NCI-H774 (cell line): ENCODE data around the gene ARID5B.

Experiments used
- DNase-seq: peaks from one replicate; lab custom pipeline; 2025; lab: John Stamatoyannopoulos, UW

The ARID5B gene

DNA sequence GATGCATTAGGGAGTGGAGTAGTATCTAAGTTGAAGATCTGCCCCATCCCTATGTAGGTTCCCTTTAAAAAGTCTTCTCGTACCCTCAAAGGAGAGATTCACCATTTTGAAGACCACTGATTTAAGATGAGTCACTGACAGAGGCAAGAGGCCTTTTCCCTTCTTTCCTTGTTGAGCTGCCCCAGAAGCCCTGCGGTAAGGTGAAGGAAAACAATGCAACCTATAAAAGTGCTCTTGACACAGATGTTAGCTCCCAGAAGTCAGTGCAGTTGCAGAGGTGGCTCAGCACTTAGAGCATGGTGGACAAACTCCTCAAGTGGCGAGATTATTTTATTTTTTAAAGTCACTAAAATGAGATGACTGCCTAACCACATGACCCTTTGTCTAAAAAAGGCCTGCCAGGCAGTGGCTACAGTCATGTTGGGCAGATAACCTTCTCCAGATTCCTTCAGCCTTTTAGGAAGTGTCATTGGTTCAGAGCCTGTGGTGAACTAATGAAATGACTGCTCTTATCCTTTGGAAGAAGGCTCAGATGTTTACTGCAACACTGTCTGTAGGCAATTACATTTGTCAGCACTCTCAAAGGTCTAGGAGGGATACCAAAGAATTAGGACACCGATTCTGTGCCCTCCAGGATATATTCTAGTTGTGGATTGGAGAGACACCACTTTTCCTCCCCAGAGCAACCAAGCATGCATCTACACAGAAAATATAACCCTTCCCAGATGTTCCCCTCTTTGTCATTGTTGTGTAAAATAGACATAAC lies 88.7 kb downstream of the ARID5B start:
- no peak for DNase-seq

DNA sequence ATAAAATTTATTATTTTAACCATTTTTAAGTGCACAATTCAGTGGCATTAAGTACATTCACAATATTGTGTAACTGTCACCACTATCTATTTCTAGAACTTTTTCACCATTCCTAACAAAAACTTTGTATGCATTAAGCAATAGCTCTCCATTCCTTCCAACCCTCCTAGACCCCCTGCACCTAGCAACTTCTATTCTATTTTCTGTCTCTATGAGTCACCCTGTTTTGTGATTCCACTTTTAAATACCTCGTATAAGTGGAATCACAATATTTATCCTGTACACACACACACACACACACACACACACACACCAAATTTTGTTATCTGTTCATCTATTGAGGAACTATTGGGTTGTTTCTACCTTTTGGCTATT lies 89.2 kb downstream of the ARID5B start:
- no peak for DNase-seq

DNA sequence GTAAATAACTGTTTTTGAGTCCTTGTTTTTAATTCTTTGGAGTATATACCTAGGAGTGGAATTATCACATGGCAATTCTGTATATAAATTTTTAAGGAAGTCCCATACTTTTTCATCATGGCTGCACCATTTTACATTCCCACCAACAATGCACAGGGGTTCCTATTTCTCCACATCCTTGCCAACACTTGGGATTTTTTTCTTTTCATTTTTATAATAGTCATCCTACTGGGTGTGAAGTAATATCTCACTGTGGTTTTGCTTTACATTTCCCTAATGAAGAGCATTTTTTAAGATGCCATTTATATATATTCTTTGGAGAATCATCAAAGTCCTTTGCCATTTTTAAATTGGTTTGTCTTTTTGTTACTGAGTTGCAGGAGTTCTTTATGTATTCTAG lies 89.7 kb downstream of the ARID5B start:
- DNase-seq, result no peak

DNA sequence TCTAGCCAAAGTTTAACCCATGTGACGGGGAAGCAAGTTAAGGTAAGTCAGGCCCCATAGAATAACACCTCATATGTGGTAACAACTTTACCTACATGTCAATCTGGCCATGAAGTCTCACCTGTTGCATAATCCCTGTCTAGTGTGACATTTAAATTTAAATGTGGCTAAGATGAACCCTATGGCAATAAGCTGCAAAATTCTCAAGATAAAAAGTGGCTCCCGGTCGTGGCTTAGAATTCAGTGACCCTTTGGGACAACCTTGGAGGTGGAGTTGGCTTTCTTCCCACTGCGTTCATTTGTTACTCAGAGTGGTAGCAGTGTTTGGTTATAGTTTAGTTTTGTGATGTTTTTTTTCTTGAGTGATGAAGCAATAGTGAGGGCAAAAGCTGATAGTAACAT lies 90.6 kb downstream of the ARID5B start:
- DNase-seq, result no peak

DNA sequence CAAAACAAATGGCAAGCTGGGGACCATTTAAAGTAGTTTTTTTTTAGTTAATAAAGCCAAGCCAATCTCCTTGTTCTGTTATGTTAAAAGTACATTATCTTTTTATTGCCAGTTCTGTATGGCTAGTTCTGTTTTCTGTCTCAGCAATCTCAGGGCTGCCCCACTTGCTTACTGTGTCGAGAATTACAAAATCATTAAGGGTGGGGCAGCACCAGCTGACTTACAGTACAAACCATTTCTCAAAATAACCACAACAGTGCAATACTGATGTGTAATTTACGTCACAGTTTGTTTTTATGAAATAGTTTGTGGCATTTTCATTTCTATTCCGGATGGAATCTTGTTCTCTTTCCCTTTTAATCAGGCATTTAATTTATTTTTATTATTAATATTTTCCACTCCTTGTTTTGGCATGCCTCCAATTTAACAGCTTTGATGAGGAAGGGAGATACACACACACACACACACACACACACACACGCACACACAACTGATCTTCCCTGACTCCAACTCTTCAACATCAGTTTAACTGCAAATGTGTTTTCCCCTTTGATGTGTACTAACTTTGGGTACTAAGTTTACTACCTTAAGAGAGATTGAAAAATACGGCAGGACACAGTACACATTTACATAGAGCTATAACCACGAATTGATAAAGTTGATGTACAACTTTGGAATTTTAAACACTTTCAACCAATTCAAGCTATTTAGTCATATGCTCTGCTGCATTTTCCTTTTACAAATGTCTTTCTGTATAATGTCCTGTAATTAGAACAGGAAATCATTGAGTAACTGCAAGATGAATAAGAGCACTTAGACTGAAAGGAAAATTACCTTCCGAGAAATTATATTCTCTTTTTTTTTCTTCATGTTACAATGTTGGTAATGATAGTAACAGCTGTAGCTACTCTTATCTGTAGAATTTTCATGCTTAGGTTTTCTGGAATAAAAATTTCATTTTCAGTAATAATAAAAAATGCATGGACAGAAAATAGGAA lies 91.5 kb downstream of the ARID5B start:
- no peak for DNase-seq

DNA sequence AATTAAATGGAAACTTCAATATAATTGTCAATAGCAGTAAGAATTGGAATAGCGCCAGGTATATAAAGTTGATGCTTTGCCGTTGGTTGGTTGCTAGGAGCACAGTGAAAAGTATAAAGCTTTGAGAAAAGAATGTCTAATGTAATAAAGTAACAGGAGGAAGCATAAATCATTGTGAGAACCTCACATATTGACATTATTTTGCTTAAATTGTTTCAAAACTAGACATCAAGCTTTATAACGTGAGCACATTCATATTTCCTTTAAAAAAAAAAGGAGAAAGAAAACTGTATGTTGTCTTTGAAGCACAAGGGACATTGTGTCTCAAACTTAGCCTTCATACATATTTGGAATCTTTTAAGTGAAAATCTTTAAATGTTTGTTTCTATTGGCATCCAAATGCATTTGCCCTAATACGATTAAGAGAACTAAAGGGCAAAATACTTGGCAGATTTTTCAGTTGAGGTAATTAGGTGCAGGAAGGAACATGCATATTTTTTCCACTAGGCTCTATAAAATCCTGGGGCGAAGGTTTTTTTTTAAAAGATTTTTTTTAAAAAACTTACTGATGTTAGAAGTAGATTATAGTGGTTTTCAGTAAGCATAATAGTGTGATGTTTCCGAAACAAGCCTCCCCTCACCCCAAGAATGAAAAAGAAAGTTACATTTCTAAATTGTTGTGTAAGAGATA lies 92.4 kb downstream of the ARID5B start:
- DNase-seq, result no peak

DNA sequence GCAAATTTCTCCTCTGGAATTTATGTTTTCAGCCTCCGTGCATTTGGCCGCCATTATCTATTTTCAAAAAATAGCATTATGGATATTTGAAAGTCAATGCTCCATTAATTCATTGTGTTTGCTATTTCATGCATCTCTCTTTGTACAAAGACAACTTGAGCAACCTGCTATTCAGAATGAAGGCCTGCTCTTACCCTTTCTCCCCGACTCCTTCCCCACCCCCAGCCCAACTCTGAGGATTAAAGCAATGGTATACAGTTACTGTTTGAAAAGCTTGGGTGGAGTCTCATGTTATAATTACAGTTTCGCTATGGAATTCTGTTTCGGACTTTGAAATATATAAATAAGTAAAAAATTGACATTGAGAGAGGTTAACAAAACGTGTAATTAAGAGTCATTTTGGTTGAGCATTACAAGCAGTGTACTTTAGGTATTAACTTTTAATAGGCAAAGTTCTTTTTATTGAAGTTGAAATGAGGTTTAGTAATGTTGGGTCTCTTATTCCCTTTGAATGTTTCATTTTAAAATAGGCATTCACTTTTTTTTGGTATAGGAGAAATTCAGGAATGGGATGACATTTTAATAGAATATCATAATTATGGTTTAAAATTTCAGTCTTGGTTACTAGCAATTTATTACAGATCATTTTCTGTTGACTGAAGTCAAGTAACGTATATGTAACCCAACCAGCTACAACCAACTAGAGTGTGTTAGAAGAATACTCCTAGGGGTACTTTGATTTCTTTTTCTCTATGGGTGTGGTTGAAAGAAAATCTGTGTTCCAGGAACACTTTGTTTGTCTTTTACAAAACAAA lies 93.1 kb downstream of the ARID5B start:
- no peak for DNase-seq

DNA sequence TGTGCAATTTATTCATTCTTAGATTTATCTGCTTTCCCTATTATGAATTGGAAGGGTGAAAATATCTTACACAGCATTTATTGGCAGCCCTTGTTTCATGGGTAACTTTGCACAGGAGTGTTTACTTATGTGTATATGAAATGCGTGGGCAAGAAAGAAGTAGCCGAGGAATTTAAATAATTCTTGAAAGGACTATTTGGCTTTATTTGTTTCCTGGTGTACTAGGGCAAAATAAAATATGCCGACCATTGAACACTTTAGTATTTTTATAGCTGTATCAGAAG lies 93.7 kb downstream of the ARID5B start:
- no peak for DNase-seq

DNA sequence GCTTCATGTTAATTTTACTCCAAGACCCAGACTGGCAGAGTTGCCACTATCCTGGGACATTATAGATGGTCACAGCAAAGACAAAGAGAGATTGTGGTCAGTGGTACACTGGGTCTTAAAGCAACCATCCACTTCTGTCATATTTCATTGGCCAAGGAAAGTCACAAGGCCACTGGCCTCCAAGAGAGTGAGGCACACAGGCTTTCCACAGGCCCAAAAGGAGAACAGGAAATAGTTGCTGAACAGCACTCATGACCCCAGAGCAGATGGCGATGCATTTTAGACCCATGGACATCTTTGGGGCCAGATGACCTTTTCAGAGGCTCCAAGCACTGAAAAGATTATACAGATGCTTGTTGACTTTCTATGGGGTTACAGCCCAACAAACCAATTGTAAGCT lies 97.4 kb downstream of the ARID5B start:
- DNase-seq, result no peak

DNA sequence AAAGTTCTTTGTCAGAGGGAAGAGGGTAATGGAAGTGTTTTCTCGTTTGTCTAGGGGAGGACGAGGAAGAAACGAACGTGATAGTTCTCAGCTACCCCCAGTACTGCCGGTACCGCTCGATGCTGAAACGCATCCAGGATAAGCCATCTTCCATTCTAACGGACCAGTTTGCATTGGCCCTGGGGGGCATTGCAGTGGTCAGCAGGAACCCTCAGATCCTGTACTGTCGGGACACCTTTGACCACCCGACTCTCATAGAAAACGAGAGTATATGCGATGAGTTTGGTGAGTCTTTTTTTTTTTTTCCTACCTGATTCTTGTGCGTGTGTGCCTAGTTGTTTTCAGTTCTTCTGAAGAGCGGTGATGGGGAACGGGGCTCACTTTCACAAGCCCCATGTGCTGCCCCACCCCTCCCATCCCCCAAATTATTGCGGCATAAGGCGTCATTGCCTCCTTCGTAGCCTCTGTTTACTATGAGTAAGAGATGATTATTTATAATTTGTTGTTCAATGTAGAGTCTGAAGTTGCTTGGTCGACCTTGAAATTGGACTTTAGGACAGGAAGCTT lies 98.6 kb downstream of the ARID5B start:
- DNase-seq, result no peak

DNA sequence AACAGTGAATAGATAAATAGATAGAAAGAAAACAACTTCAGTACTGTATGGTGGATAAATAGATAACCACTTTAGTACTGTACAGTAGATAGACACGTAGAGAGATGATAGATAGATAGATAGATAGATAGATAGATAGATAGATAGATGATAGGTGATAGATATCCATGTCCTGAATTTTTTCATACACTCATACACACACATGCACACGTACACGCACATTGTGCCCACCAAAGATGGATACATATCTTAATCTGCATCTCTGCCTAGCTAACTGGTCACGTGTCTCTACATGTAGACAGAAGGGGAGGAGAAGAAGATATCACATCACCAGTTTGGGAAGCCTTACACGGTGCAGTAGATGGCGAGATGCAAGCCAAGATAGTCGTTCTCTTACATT lies 99.2 kb downstream of the ARID5B start:
- DNase-seq, result no peak

DNA sequence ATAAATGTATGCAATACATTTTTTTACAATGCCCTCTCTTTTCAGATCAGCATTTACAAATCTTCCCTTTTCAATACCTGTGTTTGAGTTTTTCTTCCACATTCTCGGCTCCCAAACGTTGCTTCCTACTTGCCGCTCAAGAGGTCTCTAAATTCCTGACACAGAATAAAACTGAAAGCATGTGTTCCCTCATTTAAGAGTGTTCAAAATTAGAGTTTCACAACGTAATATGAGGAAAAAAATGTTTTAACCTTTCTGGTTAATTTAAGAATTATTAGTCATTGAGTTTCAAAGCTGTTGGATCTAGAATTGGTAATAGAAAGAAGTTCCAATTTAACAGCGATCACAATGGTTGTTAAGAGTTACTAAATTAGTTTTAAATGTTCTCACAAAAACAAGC lies 100.4 kb downstream of the ARID5B start:
- no peak for DNase-seq

DNA sequence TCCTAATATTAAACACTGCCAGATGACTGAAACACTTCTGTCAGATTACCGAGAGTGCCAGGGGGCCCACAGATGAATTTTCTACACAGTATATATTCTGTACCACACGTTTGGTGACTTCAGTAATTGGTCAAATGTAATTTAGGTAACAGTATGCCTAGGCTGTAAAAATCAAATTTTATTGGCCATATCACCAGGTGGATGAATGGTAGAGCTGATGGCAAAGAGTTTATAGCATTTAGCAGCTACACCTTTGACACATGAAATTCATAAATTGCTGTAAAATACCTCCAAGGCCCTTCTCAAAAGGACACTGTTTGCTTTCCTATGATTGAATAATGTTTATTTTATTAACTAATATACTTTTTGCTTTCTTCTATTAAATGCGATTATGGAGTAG lies 101.3 kb downstream of the ARID5B start:
- no peak for DNase-seq

DNA sequence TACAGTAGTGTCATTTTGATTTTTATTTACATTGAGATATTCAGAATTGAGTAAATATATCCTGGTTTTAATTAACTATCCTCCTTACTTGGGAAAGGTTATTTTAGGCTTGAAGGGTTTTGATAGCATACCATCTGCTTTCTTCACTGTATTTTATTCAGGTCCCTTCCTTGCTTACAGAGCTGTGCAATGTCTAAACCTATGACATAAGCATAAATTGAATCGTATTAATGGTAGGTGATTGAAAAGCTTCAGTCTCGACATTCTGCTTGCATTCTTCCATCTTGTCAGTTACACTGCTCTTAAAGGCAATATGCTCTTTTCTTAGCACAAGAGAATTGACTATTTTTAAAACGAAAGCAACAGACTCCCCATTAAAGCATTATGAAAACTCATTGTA lies 102.5 kb downstream of the ARID5B start:
- no peak for DNase-seq

DNA sequence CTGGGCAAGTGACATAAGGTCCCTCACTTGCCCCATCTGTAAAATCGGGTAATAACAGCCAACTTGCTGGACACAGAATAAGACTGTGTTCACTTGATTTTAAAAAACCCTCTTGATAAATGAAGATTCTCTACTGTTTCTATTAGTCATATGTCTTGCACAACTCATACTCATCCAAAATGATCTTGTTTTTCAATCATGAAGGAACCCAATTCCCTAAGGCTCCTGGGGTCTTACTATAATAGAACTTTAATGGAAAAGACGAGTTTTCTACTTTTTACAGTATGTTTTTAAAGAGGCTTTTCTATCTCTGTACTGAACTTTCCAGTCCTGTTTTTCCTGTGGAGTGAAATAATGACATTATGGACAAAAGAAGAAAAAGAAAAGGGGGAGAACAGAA lies 103.8 kb downstream of the ARID5B start:
- DNase-seq, result no peak

DNA sequence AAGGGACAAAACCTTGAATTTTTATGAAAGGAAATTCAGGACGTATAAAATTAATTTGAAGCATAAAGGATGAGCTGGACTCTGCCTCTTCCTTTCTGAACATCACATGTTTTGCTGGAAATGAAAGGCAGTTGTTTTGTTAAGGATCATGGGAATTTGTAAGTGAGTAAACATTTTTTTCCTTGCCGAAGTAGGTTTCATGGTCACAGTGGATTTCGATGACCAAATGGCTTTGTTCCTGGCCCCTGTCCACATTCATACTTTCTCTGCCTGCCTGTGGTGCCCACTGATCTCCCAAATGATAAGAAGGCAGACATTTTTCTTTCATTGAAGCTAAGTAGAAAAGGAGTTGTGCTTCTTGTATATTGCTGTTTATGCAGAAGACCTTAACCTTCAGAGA lies 104.2 kb downstream of the ARID5B start:
- DNase-seq, result no peak

DNA sequence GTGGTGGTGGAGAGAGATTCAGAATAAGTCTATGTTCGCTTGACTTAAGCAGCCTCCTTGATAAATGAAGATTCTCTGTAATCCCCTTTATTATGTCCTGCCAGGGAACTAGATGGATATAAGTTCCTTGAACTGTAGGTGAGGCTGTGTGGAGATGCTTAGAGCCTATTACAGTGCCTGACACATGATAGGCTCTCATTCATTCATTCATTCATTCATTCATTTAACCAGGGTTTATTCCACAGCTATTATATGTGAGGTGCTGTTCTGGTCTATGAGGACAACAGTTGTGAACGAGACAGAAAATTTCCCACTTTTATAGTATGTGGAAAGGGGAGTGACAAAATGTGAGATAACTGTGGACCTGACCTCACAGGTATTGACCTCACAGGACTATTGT lies 105.6 kb downstream of the ARID5B start:
- DNase-seq, result no peak

DNA sequence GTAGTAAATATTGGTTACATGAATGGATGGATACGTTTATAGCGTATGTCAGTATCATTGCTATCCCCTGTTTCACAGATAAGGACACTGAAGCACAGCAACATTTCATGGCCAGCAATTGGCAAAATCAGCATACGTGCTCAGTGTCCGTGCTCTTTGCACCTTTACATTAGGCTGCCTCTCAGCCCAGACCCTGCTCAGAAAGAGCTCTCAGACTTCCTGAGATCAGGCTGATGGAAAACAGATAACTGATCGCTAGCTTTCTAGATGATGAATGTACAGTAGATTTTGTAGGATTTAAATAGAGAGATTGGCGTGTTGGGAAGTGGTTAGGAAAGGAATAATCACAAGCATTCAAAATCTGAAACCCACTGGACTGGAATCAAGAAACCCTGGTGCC lies 106.7 kb downstream of the ARID5B start:
- DNase-seq, result no peak

DNA sequence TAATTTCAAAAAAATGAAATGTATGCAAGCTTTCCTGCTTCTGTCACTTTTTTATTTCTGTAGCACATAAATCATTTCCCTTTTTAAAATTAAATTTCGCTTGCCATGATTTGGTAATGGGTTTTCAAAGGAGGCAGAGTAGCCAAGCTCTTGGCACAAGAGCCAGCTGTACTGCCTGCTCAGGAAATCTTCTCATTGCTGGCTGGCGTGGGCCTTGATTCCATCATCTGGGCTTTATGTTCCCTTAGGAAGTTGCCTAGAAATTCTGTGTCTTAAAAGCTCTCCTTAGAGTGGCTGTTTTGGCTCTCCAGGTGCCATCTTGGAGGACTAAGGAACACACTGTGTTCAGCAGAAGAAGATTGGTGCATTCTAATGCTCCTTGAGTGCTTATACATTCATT lies 107.4 kb downstream of the ARID5B start:
- no peak for DNase-seq

DNA sequence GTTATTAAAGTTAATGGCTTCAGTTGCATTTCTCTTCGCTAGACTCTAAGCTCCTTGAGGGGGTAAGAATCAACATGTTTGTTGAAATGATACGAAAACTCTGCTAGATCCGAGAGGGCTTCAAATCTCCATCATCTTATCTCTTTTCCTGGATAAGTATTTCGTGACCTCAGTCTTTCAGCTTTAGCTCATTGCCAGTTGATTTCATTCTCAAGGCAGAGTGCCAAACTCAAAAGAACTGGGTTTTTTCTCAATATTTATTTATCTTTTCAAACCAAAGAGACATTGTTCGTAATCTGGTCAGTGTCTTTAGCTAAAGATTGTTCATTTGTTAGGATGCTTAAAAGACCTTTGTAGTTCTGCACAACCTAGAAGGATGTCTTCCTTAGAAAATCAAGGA lies 108.9 kb downstream of the ARID5B start:
- DNase-seq, result no peak

DNA sequence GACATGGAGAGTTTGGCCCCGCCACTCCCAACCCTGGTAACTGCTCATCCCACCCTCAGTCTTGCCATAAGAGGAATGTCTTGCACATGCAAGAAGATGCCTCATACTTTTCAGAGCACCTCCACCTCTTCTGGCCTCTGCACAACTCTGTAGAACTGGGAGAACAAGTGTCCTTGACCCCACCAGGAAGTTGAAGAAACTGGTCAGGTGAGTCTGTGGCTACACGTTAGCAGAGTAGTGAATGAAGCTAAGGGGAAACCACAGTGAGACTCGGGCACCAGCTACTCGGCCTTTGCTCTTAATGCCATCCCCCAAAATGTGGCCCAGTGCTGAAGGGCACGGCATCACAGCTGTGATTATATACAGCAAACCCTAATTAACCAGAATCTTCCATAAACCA lies 110.1 kb downstream of the ARID5B start:
- no peak for DNase-seq

DNA sequence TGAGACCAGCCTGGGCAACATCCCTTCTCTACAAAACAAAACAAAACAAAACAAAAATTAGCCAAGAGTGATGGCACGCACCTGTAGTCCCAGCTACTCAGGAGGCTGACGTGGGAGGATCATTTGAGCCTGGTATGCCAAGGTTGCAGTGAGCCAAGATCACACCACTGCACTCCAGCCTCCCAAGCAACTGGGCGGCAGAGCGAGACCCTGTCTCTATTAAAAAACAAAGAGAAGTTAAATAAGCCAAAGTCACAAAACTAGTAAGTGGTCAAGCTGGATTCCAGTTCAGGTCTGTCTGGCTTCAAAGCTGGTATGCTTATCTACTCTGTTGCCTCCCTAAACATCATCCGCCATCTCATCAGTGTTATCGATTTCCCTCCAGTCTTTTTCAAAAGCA lies 110.8 kb downstream of the ARID5B start:
- no peak for DNase-seq
